Large intestine (tissue), 3 donors: Measurements from ENCODE around the gene PER3. TPM values are rescaled to one million over a fixed set of nuclear protein-coding genes. Genes with fewer than 3 reads are reported as not detected.

Experiments used
- DNase-seq, 2 donors: peaks; one replicate each; pipeline versions ENCODE4 v3.0.0 to v3.0.0-alpha.2; 2013
- H3K27ac ChIP-seq: one replicate; pipeline ENCODE4 v1.5.1; 2013; ENCODE audit warnings: low read length
- H3K27me3 ChIP-seq: 2 replicates; pipeline ENCODE4 v1.6.1; 2013; ENCODE audit warnings: low read length; ENCODE audit not compliant: control insufficient read depth, insufficient read depth
- H3K36me3 ChIP-seq: 2 replicates; pipeline ENCODE4 v1.6.1; 2013; ENCODE audit warnings: low read length; ENCODE audit not compliant: control insufficient read depth, insufficient read depth
- H3K4me1 ChIP-seq: one replicate; pipeline ENCODE4 v1.6.1; 2013; ENCODE audit warnings: low read length; ENCODE audit not compliant: control insufficient read depth, insufficient read depth
- H3K4me3 ChIP-seq: one replicate; pipeline ENCODE4 v1.5.1; 2013; ENCODE audit warnings: low read length
- H3K9me3 ChIP-seq: one replicate; pipeline ENCODE4 v1.6.1; 2013; ENCODE audit warnings: mild to moderate bottlenecking, low read depth, low read length, moderate library complexity; ENCODE audit not compliant: control insufficient read depth
- WGBS: methylation state at CpG from one replicate; pipeline ENCODE4 v1.1.5; 2013; ENCODE audit warnings: low lambda C conversion rate; ENCODE audit not compliant: insufficient coverage; 5-methylcytosine and 5-hydroxymethylcytosine counted together
- polyA plus RNA-seq: library from polyadenylated mRNA; unstranded; fragments of 120-200 nt; gene quantifications from one replicate; pipeline ENCODE4 v1.2.1, GENCODE V29; 2013

The PER3 gene
- polyA plus RNA-seq, 1 donor, result 5.1 TPM

- no peaks in the 10 kb centered on the region for H3K36me3 ChIP-seq
- 93% methylated on average over 10 of the region's 12 CpGs for WGBS
- H3K27me3 ChIP-seq, result no peaks in the 10 kb centered on the region
Observed at GRCh38 chr1:7795406-7795805, 11.3 kb downstream of the PER3 start.

GRCh38 chr1:7805460-7805859 is 21.4 kb downstream of the PER3 start:
- no CpG with 5 or more reads among the region's 9 CpGs for WGBS
- H3K4me1 ChIP-seq, result no peaks in the 10 kb centered on the region
- peaks cover 11% of the 10 kb centered on the region for H3K36me3 ChIP-seq
- no peak for DNase-seq
- no peak overlapping the region for H3K4me3 ChIP-seq
- H3K9me3 ChIP-seq, result no peaks in the 10 kb centered on the region
- H3K27me3 ChIP-seq, result no peaks in the 10 kb centered on the region
- H3K27ac ChIP-seq, result no peak overlapping the region

More at GRCh38 chr1:7795406-7795805, 11.3 kb downstream of the PER3 start:
- Histone ChIP-seq H3K4me3 (no peak overlapping the region), H3K9me3 (peaks cover 3% of the 10 kb centered on the region), H3K27ac (no peak overlapping the region), H3K4me1 (no peaks in the 10 kb centered on the region)
- DNase-seq, result no peak

GRCh38 chr1:7808253-7808844 is 24.3 kb downstream of the PER3 start:
- DNase-seq, result peak in 1 of 2 donors; percentile 15
- Histone ChIP-seq H3K9me3 (no peaks in the 10 kb centered on the region), H3K36me3 (peaks cover 11% of the 10 kb centered on the region), H3K4me3 (no peak overlapping the region), H3K27me3 (no peaks in the 10 kb centered on the region), H3K4me1 (no peaks in the 10 kb centered on the region), H3K27ac (no peak overlapping the region)
- WGBS, result no CpG with 5 or more reads among the region's 1 CpG

- no peak overlapping the region for H3K27ac ChIP-seq
- no peaks in the 10 kb centered on the region for H3K4me1 ChIP-seq
- H3K9me3 ChIP-seq, result no peaks in the 10 kb centered on the region
- DNase-seq, result no peak
- WGBS, result 80% methylated on average over 1 of the region's 13 CpGs
- no peak overlapping the region for H3K4me3 ChIP-seq
- H3K27me3 ChIP-seq, result no peaks in the 10 kb centered on the region
- H3K36me3 ChIP-seq, result peaks cover 6% of the 10 kb centered on the region
Observed at GRCh38 chr1:7809742-7810141, 25.7 kb downstream of the PER3 start.

- H3K4me3 ChIP-seq, result no peak overlapping the region
- H3K9me3 ChIP-seq, result no peaks in the 10 kb centered on the region
- no peak overlapping the region for H3K27ac ChIP-seq
- peaks cover 4% of the 10 kb centered on the region for H3K36me3 ChIP-seq
- WGBS, result no CpG with 5 or more reads among the region's 7 CpGs
- H3K4me1 ChIP-seq, result no peaks in the 10 kb centered on the region
- no peaks in the 10 kb centered on the region for H3K27me3 ChIP-seq
- DNase-seq, result no peak
Observed at GRCh38 chr1:7810395-7810794, 26.3 kb downstream of the PER3 start.

GRCh38 chr1:7811476-7811875 is 27.4 kb downstream of the PER3 start:
- WGBS, result no CpG with 5 or more reads among the region's 6 CpGs
- no peaks in the 10 kb centered on the region for H3K4me1 ChIP-seq
- no peak for DNase-seq
- peaks cover 2% of the 10 kb centered on the region for H3K36me3 ChIP-seq
- H3K27me3 ChIP-seq, result no peaks in the 10 kb centered on the region
- no peak overlapping the region for H3K27ac ChIP-seq
- no peak overlapping the region for H3K4me3 ChIP-seq
- no peaks in the 10 kb centered on the region for H3K9me3 ChIP-seq

GRCh38 chr1:7813677-7814373 is 29.7 kb downstream of the PER3 start:
- Histone ChIP-seq H3K27ac (no peak overlapping the region), H3K36me3 (no peaks in the 10 kb centered on the region), H3K27me3 (no peaks in the 10 kb centered on the region), H3K4me1 (no peaks in the 10 kb centered on the region), H3K4me3 (no peak overlapping the region), H3K9me3 (no peaks in the 10 kb centered on the region)
- WGBS, result no CpG with 5 or more reads among the region's 3 CpGs
- no peak for DNase-seq

- 94% methylated on average over 2 of the region's 3 CpGs for WGBS
- Histone ChIP-seq H3K27ac (no peak overlapping the region), H3K27me3 (no peaks in the 10 kb centered on the region), H3K4me1 (no peaks in the 10 kb centered on the region), H3K9me3 (no peaks in the 10 kb centered on the region), H3K36me3 (no peaks in the 10 kb centered on the region), H3K4me3 (no peak overlapping the region)
- no peak for DNase-seq
Observed at GRCh38 chr1:7821282-7821681, 37.2 kb downstream of the PER3 start.

GRCh38 chr1:7824701-7825100 is 40.6 kb downstream of the PER3 start:
- Histone ChIP-seq H3K4me1 (no peaks in the 10 kb centered on the region), H3K9me3 (no peaks in the 10 kb centered on the region), H3K36me3 (no peaks in the 10 kb centered on the region), H3K27ac (no peak overlapping the region), H3K4me3 (no peak overlapping the region), H3K27me3 (no peaks in the 10 kb centered on the region)
- DNase-seq, result no peak
- no CpG with 5 or more reads among the region's 8 CpGs for WGBS

- H3K4me3 ChIP-seq, result peak overlapping the region; percentile 57
- DNase-seq, result no peak
- H3K9me3 ChIP-seq, result no peaks in the 10 kb centered on the region
- peaks cover 8% of the 10 kb centered on the region for H3K36me3 ChIP-seq
- H3K27ac ChIP-seq, result no peak overlapping the region
- H3K4me1 ChIP-seq, result no peaks in the 10 kb centered on the region
- H3K27me3 ChIP-seq, result no peaks in the 10 kb centered on the region
- 48% methylated on average over 2 of the region's 7 CpGs for WGBS
Observed at GRCh38 chr1:7826363-7826762, 42.3 kb downstream of the PER3 start.
